H1 (cell line): ENCODE results near the gene DNAH1. TPM values are rescaled to one million over a fixed set of nuclear protein-coding genes. Genes with fewer than 3 reads are reported as not detected.
A peak's percentile ranks its signal among the peaks of the same experiment; 100 is the strongest.

Experiments used
- CTCF ChIA-PET: fragments of 300-600 bp; sonication (Branson Sonifier 250); formaldehyde crosslinking; loops from one replicate; lab custom pipeline; 2021; ENCODE audit not compliant: partially characterized antibody; lab: Charles Lee
- POLR2A ChIA-PET: fragments of 300-600 bp; sonication (Branson Sonifier 250); formaldehyde crosslinking; loops from one replicate; lab custom pipeline; 2021; ENCODE audit warnings: inconsistent platforms; ENCODE audit not compliant: partially characterized antibody; lab: Charles Lee
- DNase-seq, 2 experiments: peaks; one replicate each; pipeline versions ENCODE4 v3.0.0 to v3.0.0-alpha.2; 2010 to 2022; ENCODE audit warnings: low spot score in 2 of 2, low read depth in 1 of 2, mixed read lengths in 1 of 2
- FAIRE-seq: peaks from 2 replicates; lab custom pipeline; 2011; peaks lifted over from hg19 to GRCh38; lab: Jason Lieb, UNC
- H2AFZ ChIP-seq: 2 replicates; pipeline ENCODE4 v1.8.1; 2012; ENCODE audit warnings: low read length, inconsistent platforms
- H2AK5ac ChIP-seq: 2 replicates; pipeline ENCODE4 v1.6.1; 2013; ENCODE audit warnings: low read depth, low read length
- H2BK120ac ChIP-seq: replicated peaks from 2 replicates; pipeline ENCODE3; 2013; ENCODE audit warnings: low read depth, low read length, inconsistent platforms
- H2BK12ac ChIP-seq: 2 replicates; pipeline ENCODE4 v1.6.1; 2013; ENCODE audit warnings: low read depth, low read length
- H2BK15ac ChIP-seq: 2 replicates; pipeline ENCODE4 v1.6.1; 2013; ENCODE audit warnings: low read length
- H2BK20ac ChIP-seq: 2 replicates; pipeline ENCODE4 v1.6.1; 2013; ENCODE audit warnings: low read length
- H2BK5ac ChIP-seq: 2 replicates; pipeline ENCODE4 v1.6.1; 2013; ENCODE audit warnings: low read depth, low read length
- H3K14ac ChIP-seq: 2 replicates; pipeline ENCODE4 v1.6.1; 2013; ENCODE audit warnings: inconsistent platforms; ENCODE audit not compliant: insufficient read length
- H3K18ac ChIP-seq: 2 replicates; pipeline ENCODE4 v1.6.1; 2013; ENCODE audit warnings: low read length; ENCODE audit errors: extremely low read depth
- H3K23ac ChIP-seq: 2 replicates; pipeline ENCODE4 v1.6.1; 2013; ENCODE audit warnings: inconsistent platforms; ENCODE audit not compliant: insufficient read length
- H3K23me2 ChIP-seq: 2 replicates; pipeline ENCODE4 v1.6.1; 2013; ENCODE audit warnings: low read depth, low read length
- H3K27ac ChIP-seq: 2 replicates; pipeline ENCODE4 v1.6.1; 2011; ENCODE audit warnings: low read depth, low read length, inconsistent platforms
- H3K27me3 ChIP-seq, 4 experiments: replicated peaks in 1 of 4; 1 replicate in 1 of 4; 2 replicates in 3 of 4; pipeline versions ENCODE4 v1.6.1 to v1.8.1; 2011 to 2013; ENCODE audit warnings: low read length in 3 of 4, mild to moderate bottlenecking in 3 of 4, inconsistent platforms in 2 of 4, mixed read lengths in 2 of 4, moderate library complexity in 1 of 4; ENCODE audit not compliant: control insufficient read depth in 3 of 4, insufficient read depth in 3 of 4; ENCODE audit errors: extremely low read depth in 1 of 4
- H3K36me3 ChIP-seq, 4 experiments: 2 replicates each; pipeline versions ENCODE4 v1.6.1 to v1.8.1; 2011 to 2013; ENCODE audit warnings: mild to moderate bottlenecking in 4 of 4, low read length in 3 of 4, moderate library complexity in 2 of 4, control low read depth in 1 of 4, inconsistent platforms in 1 of 4; ENCODE audit not compliant: insufficient read depth in 4 of 4, control insufficient read depth in 2 of 4
- H3K4ac ChIP-seq: replicated peaks from 2 replicates; pipeline ENCODE3; 2013; ENCODE audit warnings: low read length, low read depth, mixed read lengths, inconsistent platforms; ENCODE audit not compliant: insufficient read length
- H3K4me1 ChIP-seq, 4 experiments: replicated peaks in 1 of 4; 1 replicate in 1 of 4; 2 replicates in 3 of 4; pipeline versions ENCODE4 v1.6.1 to v1.8.1; 2011 to 2013; ENCODE audit warnings: low read length in 3 of 4, inconsistent platforms in 2 of 4, mixed read lengths in 1 of 4; ENCODE audit not compliant: insufficient read depth in 4 of 4, control insufficient read depth in 3 of 4
- H3K4me2 ChIP-seq, 2 experiments: 2 replicates each; pipeline versions ENCODE4 v1.6.1 to v1.8.1; 2011 to 2013; ENCODE audit warnings: low read depth in 2 of 2, low read length in 2 of 2, control low read depth in 1 of 2, inconsistent platforms in 1 of 2, mild to moderate bottlenecking in 1 of 2; ENCODE audit not compliant: insufficient read depth in 1 of 2
- H3K4me3 ChIP-seq, 4 experiments: fragments of 200-600, 300-600 bp in 1 of 4; sonication (generic), shearing (Covaris generic), sonication (Bioruptor Twin) in 1 of 4; 2 replicates each; pipeline versions ENCODE4 v1.5.1 to v1.8.1; 2011 to 2016; ENCODE audit warnings: low read length in 4 of 4, low read depth in 3 of 4, control low read depth in 2 of 4, inconsistent platforms in 2 of 4, mild to moderate bottlenecking in 2 of 4, mixed read lengths in 1 of 4, moderate library complexity in 1 of 4; ENCODE audit not compliant: insufficient read depth in 2 of 4; ENCODE audit errors: extremely low read depth in 1 of 4
- H3K56ac ChIP-seq: replicated peaks from 2 replicates; pipeline ENCODE3; 2013; ENCODE audit warnings: low read depth, mild to moderate bottlenecking, mixed read lengths, low read length, inconsistent platforms; ENCODE audit not compliant: insufficient read length
- H3K79me1 ChIP-seq: 2 replicates; pipeline ENCODE4 v1.6.1; 2013; ENCODE audit warnings: low read depth, low read length, control low read depth
- H3K79me2 ChIP-seq, 2 experiments: 2 replicates each; pipeline versions ENCODE4 v1.6.1 to v1.8.1; 2012 to 2013; ENCODE audit warnings: low read length in 2 of 2, mild to moderate bottlenecking in 2 of 2, inconsistent platforms in 1 of 2; ENCODE audit not compliant: insufficient read depth in 2 of 2, control insufficient read depth in 1 of 2
- H3K9ac ChIP-seq, 4 experiments: replicated peaks in 1 of 4; 1 replicate in 1 of 4; 2 replicates in 3 of 4; pipeline versions ENCODE4 v1.6.1 to v1.8.1; 2011 to 2013; ENCODE audit warnings: low read depth in 3 of 4, low read length in 3 of 4, control low read depth in 2 of 4, mild to moderate bottlenecking in 2 of 4, moderate library complexity in 2 of 4, inconsistent platforms in 1 of 4; ENCODE audit errors: extremely low read depth in 1 of 4
- H3K9me3 ChIP-seq, 2 experiments: 2 replicates each; pipeline versions ENCODE4 v1.6.1 to v1.8.1; 2012 to 2013; ENCODE audit warnings: mild to moderate bottlenecking in 2 of 2, moderate library complexity in 2 of 2, control low read depth in 1 of 2, inconsistent platforms in 1 of 2, low read depth in 1 of 2, low read length in 1 of 2, mixed read lengths in 1 of 2; ENCODE audit not compliant: insufficient read depth in 2 of 2
- H4K20me1 ChIP-seq, 2 experiments: replicated peaks in 1 of 2; 2 replicates each; pipeline versions ENCODE3 to v1.8.1; 2011 to 2013; ENCODE audit warnings: inconsistent platforms in 2 of 2, low read length in 2 of 2, mild to moderate bottlenecking in 1 of 2; ENCODE audit not compliant: insufficient read depth in 2 of 2, control insufficient read depth in 1 of 2
- H4K5ac ChIP-seq: 2 replicates; pipeline ENCODE4 v1.6.1; 2013; ENCODE audit warnings: low read length, low read depth, mixed read lengths, inconsistent platforms; ENCODE audit not compliant: insufficient read length
- H4K8ac ChIP-seq: 2 replicates; pipeline ENCODE4 v1.8.0; 2013; ENCODE audit warnings: mild to moderate bottlenecking, moderate library complexity, low read length, inconsistent platforms; ENCODE audit not compliant: insufficient read depth; ENCODE audit errors: extremely low read depth
- H4K91ac ChIP-seq: replicated peaks from 2 replicates; pipeline ENCODE3; 2013; ENCODE audit warnings: low read length, mixed read lengths, inconsistent platforms; ENCODE audit not compliant: insufficient read length
- GABPA ChIP-seq: IDR thresholded peaks from 2 replicates; pipeline ENCODE4 v1.6.1; 2011; ENCODE audit warnings: mild to moderate bottlenecking, low read length, moderate library complexity, borderline replicate concordance; ENCODE audit not compliant: insufficient read depth
- HDAC2 ChIP-seq, 2 experiments: fragments of 300-600 bp in 1 of 2; sonication (generic) in 1 of 2; IDR thresholded peaks; 2 replicates each; pipeline ENCODE4 v1.6.1; 2011 to 2012; ENCODE audit warnings: low read depth in 2 of 2, low read length in 2 of 2, mild to moderate bottlenecking in 2 of 2, moderate library complexity in 2 of 2, borderline replicate concordance in 1 of 2, inconsistent platforms in 1 of 2
- POLR2A ChIP-seq, 2 experiments: IDR thresholded peaks; 1 replicate in 1 of 2; 2 replicates in 1 of 2; pipeline ENCODE4 v1.6.1; 2011; ENCODE audit warnings: low read depth in 2 of 2, low read length in 2 of 2, mild to moderate bottlenecking in 2 of 2; ENCODE audit errors: control extremely low read depth in 1 of 2
- RXRA ChIP-seq: IDR thresholded peaks from 2 replicates; pipeline ENCODE4 v1.6.1; 2011; ENCODE audit warnings: low read depth, mild to moderate bottlenecking, low read length, moderate library complexity; ENCODE audit not compliant: insufficient read depth
- WGBS, 2 experiments: shearing (Covaris generic) in 1 of 2; methylation state at CpG; one replicate each; pipeline versions ENCODE4 v1.1.6 to v1.1.7; 2013 to 2015; ENCODE audit warnings: low lambda C conversion rate in 2 of 2, mixed read lengths in 2 of 2, inconsistent platforms in 1 of 2, low coverage in 1 of 2, missing lambda C conversion rate in 1 of 2; ENCODE audit not compliant: insufficient replicate concordance in 2 of 2, insufficient coverage in 1 of 2, insufficient read length in 1 of 2; ENCODE audit errors: extremely low coverage in 1 of 2, missing lambda C conversion rate in 1 of 2; 5-methylcytosine and 5-hydroxymethylcytosine counted together
- polyA plus RNA-seq, 7 experiments: library from polyadenylated mRNA; depleted of rRNA in 3 of 7; stranded (reverse) in 5 of 7; unstranded in 2 of 7; fragments of >200 nt in 5 of 7; fragments of 200-250 nt in 2 of 7; gene quantifications; 1 replicate in 5 of 7; 2 replicates in 1 of 7; 4 replicates in 1 of 7; pipeline versions ENCODE4 v1.2.1 to v1.2.3, GENCODE V29; 2011 to 2013; ENCODE audit warnings: missing spikeins in 2 of 7, mixed read lengths in 2 of 7
- total RNA-seq: library from RNA; stranded (reverse); fragmentation: NEBNext Ultra II Directional; extraction: Animal tissue kit (Norgen Biotek cat#: 25700); gene quantifications from 2 replicates; pipeline ENCODE4 v1.2.1, GENCODE V29; 2021

DNAH1 gene
- total and polyA plus RNA-seq, 2 of the 8 experiments (the other 6 are each of a cell fraction or from before 2014, with no cell fraction given): 1.0 to 1.5 TPM

GRCh38 chr3:52440249-52440551 is 124.1 kb downstream of the DNAH1 start:
- H3K27ac ChIP-seq: no peak overlapping the region

More at GRCh38 chr3:52440249-52440551, 124.1 kb downstream of the DNAH1 start:
- Histone ChIP-seq H3K79me2 (no peaks in the 10 kb centered on the region), H2BK12ac (no peak overlapping the region), H3K9ac (no peak overlapping the region), H3K79me1 (peaks cover 3% of the 10 kb centered on the region; the same call in 1 of the 2 replicates), H3K9me3 (no peaks in the 10 kb centered on the region), H4K20me1 (no peaks in the 10 kb centered on the region), H3K27me3 (no peaks in the 10 kb centered on the region), H2AFZ (no peak overlapping the region), H2AK5ac (0 out of 2 replicates have a peak overlapping the region, but pooled peaks have one; percentile 39), H3K56ac (no peak overlapping the region), H3K4me3 (no peak overlapping the region), H2BK20ac (no peak overlapping the region), H2BK15ac (no peak overlapping the region), H3K4me1 (peaks cover 0 to 9% (median 5%) of the 10 kb centered on the region in 4 experiments; a peak in 4 of 7 replicates), H4K8ac (no peak overlapping the region; the same call in 1 of the 2 replicates), H3K18ac (no peak overlapping the region), H3K4me2 (no peak overlapping the region), H2BK5ac (no peak overlapping the region), H4K5ac (no peak overlapping the region), H3K23me2 (peaks cover 4% of the 10 kb centered on the region; the same call in 1 of the 2 replicates), H3K4ac (no peak overlapping the region), H3K23ac (no peak overlapping the region), H2BK120ac (no peak overlapping the region), H3K14ac (no peak overlapping the region), H4K91ac (no peak overlapping the region), H3K36me3 (no peaks in the 10 kb centered on the region)
- ChIA-PET POLR2A (interaction anchor here (1.2 to 12.3 kb wide), 3 partner anchors 8 to 28 kb away, joined by 3 to 112 read pairs (median 4); no protein-coding TSS in a partner anchor), CTCF (interaction anchor here (1.3 to 4.1 kb wide), 2 partner anchors 12 to 33 kb away, joined by 3 to 20 read pairs; no protein-coding TSS in a partner anchor)
- FAIRE-seq (no peak), DNase-seq (no peak)
- TF ChIP-seq HDAC2 (IDR thresholded peaks at IDR 0.05; ENCODE audit: borderline replicate concordance in 1 of 2, low read depth in 2 of 2, low read length in 2 of 2) (no peak), POLR2A (IDR thresholded peaks at IDR 0.05; ENCODE audit: control extremely low read depth in 1 of 2, low read depth in 2 of 2, low read length in 2 of 2) (no peak), GABPA (no peak), RXRA (no peak)
- WGBS, 2 experiments: 89% methylated on average over 12 of the region's 12 CpGs; no CpG with 5 or more reads in 1 of the 2 experiments
